Ovary (tissue), 9 donors: Measurements from ENCODE around the gene C1orf198. TPM values are rescaled to one million over a fixed set of nuclear protein-coding genes. Genes with fewer than 3 reads are reported as not detected.

Experiments used
- DNase-seq, 5 donors: peaks; one replicate each; pipeline ENCODE4 v3.0.0-alpha.2; 2019 to 2020
- H3K27ac ChIP-seq, 2 donors: fragments of 200-600 bp; one replicate each; pipeline versions ENCODE4 v1.5.1 to v1.8.0; 2019 to 2022
- H3K27me3 ChIP-seq: fragments of 200-600 bp; one replicate; pipeline ENCODE4 v1.8.0; 2022
- H3K36me3 ChIP-seq: fragments of 200-600 bp; sonication (generic); one replicate; pipeline ENCODE4 v1.5.1; 2019
- H3K4me1 ChIP-seq: one replicate; pipeline ENCODE4 v1.8.1; 2013; ENCODE audit warnings: mild to moderate bottlenecking, moderate library complexity; ENCODE audit not compliant: insufficient read depth
- H3K4me3 ChIP-seq: fragments of 200-600 bp; sonication (generic); one replicate; pipeline ENCODE4 v1.5.1; 2017
- H3K9me3 ChIP-seq, 2 donors: fragments of 200-600 bp in 1 of 2; sonication (generic) in 1 of 2; one replicate each; pipeline versions ENCODE4 v1.5.1 to v1.8.1; 2013 to 2019; ENCODE audit warnings: mild to moderate bottlenecking in 1 of 2, moderate library complexity in 1 of 2
- EP300 ChIP-seq: sonication (generic); formaldehyde crosslinking; IDR thresholded peaks from one replicate; pipeline ENCODE4 v1.6.1; 2017; ENCODE audit warnings: antibody characterized with exemption
- POLR2A ChIP-seq: fragments of 450-650 bp; IDR thresholded peaks from one replicate; pipeline ENCODE4 v1.6.1; 2017; ENCODE audit warnings: antibody characterized with exemption, mild to moderate bottlenecking, moderate library complexity
- WGBS, 3 donors: extraction: QIAGEN DNeasy Blood & Tissue Kit in 1 of 3; methylation state at CpG; one replicate each; pipeline versions ENCODE4 v1.1.5 to v1.1.7; 2013 to 2017; 5-methylcytosine and 5-hydroxymethylcytosine counted together
- intact Hi-C, 4 donors: fragments of 100-400 bp; cut with DNase I; formaldehyde crosslinking; loops; one replicate each; pipeline versions ENCODE4 v1.11.0 to v1.15.1; 2022 to 2023
- polyA plus RNA-seq, 2 donors: library from polyadenylated mRNA; stranded (reverse); fragments of 200-250 nt in 1 of 2; fragments of 350-450 nt in 1 of 2; fragmentation: Illumina TruSeq in 1 of 2; extraction: RNeasy Lipid Tissue Mini Kit (QIAGEN cat#74804) in 1 of 2; gene quantifications; one replicate each; pipeline ENCODE4 v1.2.3, GENCODE V29; 2013 to 2014
- total RNA-seq, 7 donors: library from RNA; depleted of rRNA in 2 of 7; stranded (reverse); fragments of >200 nt in 2 of 7; fragmentation: NEBNext Ultra II Directional in 3 of 7; extraction: Animal tissue kit (Norgen Biotek cat#: 25700) in 3 of 7; gene quantifications; one replicate each; pipeline versions ENCODE4 v1.1.0 to v1.2.4, GENCODE V29; 2016 to 2023
- TF ChIP-seq, protein P1 (sequence below), 3 donors: fragments of 450-650 bp in 2 of 3; fragments of 200-600 bp in 1 of 3; IDR thresholded peaks; one replicate each; pipeline versions ENCODE4 v1.5.1 to v1.8.0; 2016 to 2022; ENCODE audit warnings: antibody characterized with exemption in 3 of 3, mild to moderate bottlenecking in 1 of 3
- donor health status: DM: no; HTN: no; CAD: no; lungs with moderate emphysema.
- donor health status: DM: no; HTN: no; CAD: no.
- donor health status: Bipolar disorder and iron deficiency.
- donor health status: DM: yes; HTN: yes; CAD: no.
- donor health status: DM: no; HTN: no; CAD: no.
- donor health status: DM: yes; HTN: yes; CAD: no.

The C1orf198 gene
- total and polyA plus RNA-seq, 9 donors, result 34.0 to 60.8 (median 43.4) TPM

- DNase-seq, result no peak
- 90 to 96% (median 92%) methylated on average over 4 of the region's 4 CpGs for WGBS, 3 donors
- H3K36me3 ChIP-seq, result no peaks in the 10 kb centered on the region
- peaks cover 22% of the 10 kb centered on the region for H3K4me1 ChIP-seq
- H3K9me3 ChIP-seq, result no peaks in the 10 kb centered on the region
- H3K27ac ChIP-seq, result peak overlapping the region in 1 of 2 donors; percentile 33
- intact Hi-C loops, result no loop called here
- no peak overlapping the region for H3K4me3 ChIP-seq
- no peaks in the 10 kb centered on the region for H3K27me3 ChIP-seq
- TF ChIP-seq POLR2A (no peak), EP300 (no peak)
- TF ChIP-seq, protein P1, sequence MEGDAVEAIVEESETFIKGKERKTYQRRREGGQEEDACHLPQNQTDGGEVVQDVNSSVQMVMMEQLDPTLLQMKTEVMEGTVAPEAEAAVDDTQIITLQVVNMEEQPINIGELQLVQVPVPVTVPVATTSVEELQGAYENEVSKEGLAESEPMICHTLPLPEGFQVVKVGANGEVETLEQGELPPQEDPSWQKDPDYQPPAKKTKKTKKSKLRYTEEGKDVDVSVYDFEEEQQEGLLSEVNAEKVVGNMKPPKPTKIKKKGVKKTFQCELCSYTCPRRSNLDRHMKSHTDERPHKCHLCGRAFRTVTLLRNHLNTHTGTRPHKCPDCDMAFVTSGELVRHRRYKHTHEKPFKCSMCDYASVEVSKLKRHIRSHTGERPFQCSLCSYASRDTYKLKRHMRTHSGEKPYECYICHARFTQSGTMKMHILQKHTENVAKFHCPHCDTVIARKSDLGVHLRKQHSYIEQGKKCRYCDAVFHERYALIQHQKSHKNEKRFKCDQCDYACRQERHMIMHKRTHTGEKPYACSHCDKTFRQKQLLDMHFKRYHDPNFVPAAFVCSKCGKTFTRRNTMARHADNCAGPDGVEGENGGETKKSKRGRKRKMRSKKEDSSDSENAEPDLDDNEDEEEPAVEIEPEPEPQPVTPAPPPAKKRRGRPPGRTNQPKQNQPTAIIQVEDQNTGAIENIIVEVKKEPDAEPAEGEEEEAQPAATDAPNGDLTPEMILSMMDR (IDR thresholded peaks at IDR 0.05), result no peak
Measured at GRCh38 chr1:230828421-230828820, 39.9 kb downstream of the C1orf198 start.

DNA sequence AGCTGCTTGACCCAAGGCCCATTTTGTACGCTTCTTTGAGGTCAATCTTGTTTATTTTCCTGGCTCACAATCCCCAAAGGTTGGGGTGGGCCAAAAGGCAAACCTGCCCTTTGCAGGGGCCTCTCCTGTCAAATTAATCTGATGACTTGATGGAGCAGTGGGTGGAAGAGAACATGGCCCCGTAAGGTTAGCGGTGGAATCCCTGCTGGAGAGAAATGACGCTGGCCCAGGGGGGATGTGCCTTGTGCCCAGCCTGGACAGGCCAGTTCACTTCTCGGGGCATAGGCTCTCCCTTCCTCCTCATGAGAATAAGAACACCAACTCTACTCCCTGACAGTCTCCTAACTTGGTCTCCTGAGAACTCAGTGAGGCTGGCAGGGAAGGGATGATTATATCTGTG is 40.5 kb downstream of the C1orf198 start:
- TF ChIP-seq, protein P1 (IDR thresholded peaks at IDR 0.05), result no peak
- TF ChIP-seq EP300 (no peak), POLR2A (no peak)
- no peak for DNase-seq

DNA sequence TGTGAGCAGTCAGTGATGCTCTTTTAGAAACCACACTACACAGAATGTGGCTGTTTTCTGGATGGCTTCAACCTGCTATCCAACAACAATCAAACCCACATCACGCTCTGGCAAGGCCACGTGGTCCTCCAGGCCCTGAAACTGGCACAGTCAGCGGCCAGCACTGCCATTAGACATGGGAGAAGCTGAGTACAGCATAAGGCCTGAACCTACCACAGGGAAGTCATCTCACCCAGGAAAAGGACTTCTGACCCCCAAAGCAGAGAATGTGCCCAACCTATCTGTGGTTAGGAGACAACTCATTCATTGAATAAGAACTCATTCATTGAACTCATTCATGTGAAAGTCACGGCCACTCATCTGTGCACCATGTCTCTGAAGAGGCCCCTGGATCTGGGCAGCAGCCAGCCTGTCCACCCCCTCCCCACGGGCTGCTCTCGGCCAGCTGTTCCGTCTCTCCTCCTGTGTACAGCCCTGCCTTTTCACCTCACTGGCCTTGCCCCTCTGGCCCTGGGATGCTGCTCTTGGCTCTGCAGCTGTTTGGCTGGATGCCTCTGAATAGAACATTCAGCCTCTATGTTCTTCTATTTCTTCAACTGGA is 41.1 kb downstream of the C1orf198 start:
- Histone ChIP-seq H3K4me1 (peaks cover 22% of the 10 kb centered on the region), H3K9me3 (no peaks in the 10 kb centered on the region), H3K36me3 (no peaks in the 10 kb centered on the region), H3K4me3 (no peak overlapping the region), H3K27me3 (no peaks in the 10 kb centered on the region), H3K27ac (no peak overlapping the region)
- TF ChIP-seq, protein P1 (IDR thresholded peaks at IDR 0.05), result no peak
- TF ChIP-seq POLR2A (no peak), EP300 (no peak)
- DNase-seq, result peak; percentile 61 to 89 (median 82)
- intact Hi-C loops, result no loop called here
- WGBS, 3 donors, result 40 to 43% (median 40%) methylated on average over 7 of the region's 7 CpGs

More for the DNA sequence above, 40.5 kb downstream of the C1orf198 start:
- 32 to 39% (median 33%) methylated on average over 5 of the region's 5 CpGs for WGBS, 3 donors
- Histone ChIP-seq H3K27ac (peak overlapping the region in 1 of 2 donors; percentile 33), H3K4me1 (peaks cover 22% of the 10 kb centered on the region), H3K9me3 (no peaks in the 10 kb centered on the region), H3K4me3 (no peak overlapping the region), H3K36me3 (no peaks in the 10 kb centered on the region), H3K27me3 (no peaks in the 10 kb centered on the region)
- intact Hi-C loops, result no loop called here

- H3K4me1 ChIP-seq, result peaks cover 19% of the 10 kb centered on the region
- no peaks in the 10 kb centered on the region for H3K36me3 ChIP-seq
- no peak overlapping the region for H3K4me3 ChIP-seq
- no peak for DNase-seq
- H3K27me3 ChIP-seq, result no peaks in the 10 kb centered on the region
- intact Hi-C loops, result no loop called here
- no peaks in the 10 kb centered on the region for H3K9me3 ChIP-seq
- H3K27ac ChIP-seq, result no peak overlapping the region
- TF ChIP-seq POLR2A (no peak), EP300 (no peak)
- TF ChIP-seq, protein P1 (IDR thresholded peaks at IDR 0.05), result no peak
- 71 to 81% (median 79%) methylated on average over 9 of the region's 9 CpGs for WGBS, 3 donors
Measured at GRCh38 chr1:230826166-230826875, 42.0 kb downstream of the C1orf198 start.
